ENCODE measurements around the gene WDFY3. TPM values are rescaled to one million over a fixed set of nuclear protein-coding genes. Genes with fewer than 3 reads are reported as not detected.

WDFY3 gene
- total RNA-seq, 6 experiments from 2014 or later: 39.1 to 52.6 (median 48.3) TPM

- H3K27ac Mint-ChIP-seq: peak overlapping the region; percentile 21; the same call in 1 of the 2 replicates
- DNase-seq: no peak
- no peaks in the 10 kb centered on the region for H3K9me3 Mint-ChIP-seq
- no peaks in the 10 kb centered on the region; the same call in 1 of the 2 replicates for H3K27me3 Mint-ChIP-seq (ENCODE audit: insufficient read depth)
- H3K4me3 Mint-ChIP-seq: no peak overlapping the region
- peaks cover 23% of the 10 kb centered on the region for H3K36me3 Mint-ChIP-seq (ENCODE audit: low read depth)
- TF ChIP-seq CTCF (IDR thresholded peaks at IDR 0.05): peak; percentile 23; the same call in 1 of the 2 replicates
- peaks cover 18% of the 10 kb centered on the region for H3K4me1 Mint-ChIP-seq (ENCODE audit: low read depth)
Measured at GRCh38 chr4:84901173-84901572, 65.3 kb downstream of the WDFY3 start.

- H3K27ac Mint-ChIP-seq: no peak overlapping the region
- DNase-seq: no peak
- H3K36me3 Mint-ChIP-seq (ENCODE audit: low read depth): peaks cover 21% of the 10 kb centered on the region
- peaks cover 7% of the 10 kb centered on the region; the same call in 1 of the 2 replicates for H3K4me1 Mint-ChIP-seq (ENCODE audit: low read depth)
- no peaks in the 10 kb centered on the region for H3K9me3 Mint-ChIP-seq
- no peak overlapping the region for H3K4me3 Mint-ChIP-seq
- no peaks in the 10 kb centered on the region; the same call in 1 of the 2 replicates for H3K27me3 Mint-ChIP-seq (ENCODE audit: insufficient read depth)
- TF ChIP-seq CTCF (IDR thresholded peaks at IDR 0.05): no peak
Measured at GRCh38 chr4:84899616-84900015, 66.9 kb downstream of the WDFY3 start.

- no peak for TF ChIP-seq CTCF (IDR thresholded peaks at IDR 0.05)
Measured at GRCh38 chr4:84897516-84897915, 69.0 kb downstream of the WDFY3 start.

GRCh38 chr4:84895283-84895682, 71.2 kb downstream of the WDFY3 start:
- no peak for TF ChIP-seq CTCF (IDR thresholded peaks at IDR 0.05)
- no peak overlapping the region for H3K4me3 Mint-ChIP-seq
- no peaks in the 10 kb centered on the region for H3K9me3 Mint-ChIP-seq
- H3K27ac Mint-ChIP-seq: no peak overlapping the region
- no peaks in the 10 kb centered on the region; the same call in 1 of the 2 replicates for H3K27me3 Mint-ChIP-seq (ENCODE audit: insufficient read depth)
- DNase-seq: no peak
- H3K4me1 Mint-ChIP-seq (ENCODE audit: low read depth): peaks cover 10% of the 10 kb centered on the region
- peaks cover 7% of the 10 kb centered on the region; the same call in 1 of the 2 replicates for H3K36me3 Mint-ChIP-seq (ENCODE audit: low read depth)

More at GRCh38 chr4:84897516-84897915, 69.0 kb downstream of the WDFY3 start:
- peaks cover 17% of the 10 kb centered on the region for H3K4me1 Mint-ChIP-seq (ENCODE audit: low read depth)
- H3K4me3 Mint-ChIP-seq: no peak overlapping the region
- H3K27me3 Mint-ChIP-seq (ENCODE audit: insufficient read depth): no peaks in the 10 kb centered on the region; the same call in 1 of the 2 replicates
- DNase-seq: no peak
- H3K27ac Mint-ChIP-seq: no peak overlapping the region
- H3K36me3 Mint-ChIP-seq (ENCODE audit: low read depth): peaks cover 13% of the 10 kb centered on the region
- no peaks in the 10 kb centered on the region for H3K9me3 Mint-ChIP-seq

- Mint-ChIP-seq H3K4me1 (ENCODE audit: low read depth) (peaks cover 10% of the 10 kb centered on the region), H3K27ac (no peak overlapping the region), H3K27me3 (ENCODE audit: insufficient read depth) (no peaks in the 10 kb centered on the region), H3K36me3 (ENCODE audit: low read depth) (peaks cover 7% of the 10 kb centered on the region; the same call in 1 of the 2 replicates), H3K4me3 (no peak overlapping the region), H3K9me3 (no peaks in the 10 kb centered on the region)
- DNase-seq: no peak
- no peak for TF ChIP-seq CTCF (IDR thresholded peaks at IDR 0.05)
Measured at GRCh38 chr4:84894621-84895020, 71.9 kb downstream of the WDFY3 start.
